MM.1S (cell line): ENCODE results near the gene ZDHHC8.

ENCODE experiments used
- EZH2 ChIP-seq: fragments of 300-600 bp; sonication (generic); optimal IDR thresholded peaks from 2 replicates; pipeline ENCODE3; 2017; ENCODE audit warnings: low read depth, mild to moderate bottlenecking, antibody characterized with exemption, low read length, mixed read lengths
- EZH2phosphoT487 ChIP-seq: fragments of 300-600 bp; sonication (generic); IDR thresholded peaks from 2 replicates; pipeline ENCODE4 v1.6.1; 2018; ENCODE audit warnings: antibody characterized with exemption, low read length
- TF ChIP-seq, protein P1 (sequence below): fragments of 300-600 bp; sonication (generic); IDR thresholded peaks from 2 replicates; pipeline ENCODE4 v1.5.1; 2016; ENCODE audit warnings: antibody characterized with exemption, low read length, mixed read lengths

DNA sequence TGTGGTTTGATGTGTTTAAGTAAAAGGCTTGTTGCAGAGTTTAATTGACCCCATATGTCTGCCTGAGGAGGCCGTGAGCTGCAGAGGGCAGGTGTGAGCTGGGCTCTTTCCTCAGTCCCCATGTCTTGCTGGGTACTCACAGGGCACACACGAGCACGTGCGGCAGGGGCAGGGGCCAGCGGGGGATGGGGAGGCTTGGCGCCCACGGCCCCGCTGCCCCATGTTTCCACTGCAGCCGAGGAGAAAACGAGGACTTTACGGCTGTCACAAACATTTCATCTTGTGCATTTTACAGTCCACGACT lies 43.9 kb downstream of the ZDHHC8 start:
- no peak for TF ChIP-seq EZH2
- TF ChIP-seq, protein P1, sequence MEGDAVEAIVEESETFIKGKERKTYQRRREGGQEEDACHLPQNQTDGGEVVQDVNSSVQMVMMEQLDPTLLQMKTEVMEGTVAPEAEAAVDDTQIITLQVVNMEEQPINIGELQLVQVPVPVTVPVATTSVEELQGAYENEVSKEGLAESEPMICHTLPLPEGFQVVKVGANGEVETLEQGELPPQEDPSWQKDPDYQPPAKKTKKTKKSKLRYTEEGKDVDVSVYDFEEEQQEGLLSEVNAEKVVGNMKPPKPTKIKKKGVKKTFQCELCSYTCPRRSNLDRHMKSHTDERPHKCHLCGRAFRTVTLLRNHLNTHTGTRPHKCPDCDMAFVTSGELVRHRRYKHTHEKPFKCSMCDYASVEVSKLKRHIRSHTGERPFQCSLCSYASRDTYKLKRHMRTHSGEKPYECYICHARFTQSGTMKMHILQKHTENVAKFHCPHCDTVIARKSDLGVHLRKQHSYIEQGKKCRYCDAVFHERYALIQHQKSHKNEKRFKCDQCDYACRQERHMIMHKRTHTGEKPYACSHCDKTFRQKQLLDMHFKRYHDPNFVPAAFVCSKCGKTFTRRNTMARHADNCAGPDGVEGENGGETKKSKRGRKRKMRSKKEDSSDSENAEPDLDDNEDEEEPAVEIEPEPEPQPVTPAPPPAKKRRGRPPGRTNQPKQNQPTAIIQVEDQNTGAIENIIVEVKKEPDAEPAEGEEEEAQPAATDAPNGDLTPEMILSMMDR, result no peak
- TF ChIP-seq EZH2phosphoT487, result no peak
